ENCODE results near the gene PDPN. TPM values are rescaled to one million over a fixed set of nuclear protein-coding genes. Genes with fewer than 3 reads are reported as not detected.

Gene PDPN
- total and polyA plus RNA-seq, 2 of the 8 experiments (the other 6 are each of a cell fraction or from before 2014, with no cell fraction given) = 44.7 to 169 TPM

DNA sequence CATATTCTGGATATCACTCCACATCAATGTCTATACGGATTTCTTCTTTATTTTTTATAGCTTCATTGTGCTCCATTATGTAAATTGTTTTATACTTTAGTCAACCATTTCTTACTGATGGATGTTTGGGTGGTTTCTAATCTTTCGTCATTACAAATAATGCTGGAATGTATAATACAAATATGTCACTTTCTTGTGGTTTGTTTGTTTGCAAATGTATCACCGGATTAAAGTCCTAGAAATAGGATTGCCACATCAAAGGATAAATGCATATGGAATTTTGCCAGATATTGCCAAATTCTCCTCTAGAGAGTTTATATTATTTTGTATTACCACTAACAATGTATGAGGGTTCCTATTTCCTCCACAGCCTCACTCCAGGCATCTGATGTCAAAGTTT, 67.6 kb downstream of the PDPN start:
- no peak for DNase-seq (ENCODE audit: low read depth in 1 of 2, low spot score in 2 of 2)
- Histone ChIP-seq H3K23ac (ENCODE audit: insufficient read length) (no peak overlapping the region), H2AFZ (ENCODE audit: low read length) (no peak overlapping the region), H3K4ac (replicated peaks; ENCODE audit: insufficient read length, low read depth, low read length) (no peak overlapping the region), H2BK5ac (ENCODE audit: low read depth, low read length) (no peak overlapping the region), H3K4me2 (ENCODE audit: insufficient read depth in 1 of 2, low read depth in 2 of 2, low read length in 2 of 2) (no peak overlapping the region), H3K27me3 (replicated peaks in 1 of 4; ENCODE audit: control insufficient read depth in 3 of 4, extremely low read depth in 1 of 4, insufficient read depth in 3 of 4, low read length in 3 of 4) (no peaks in the 10 kb centered on the region), H3K27ac (ENCODE audit: low read depth, low read length) (no peak overlapping the region), H4K91ac (replicated peaks; ENCODE audit: insufficient read length, low read length) (no peak overlapping the region), H2AK5ac (ENCODE audit: low read depth, low read length) (no peak overlapping the region), H3K9ac (replicated peaks in 1 of 4; ENCODE audit: extremely low read depth in 1 of 4, low read depth in 3 of 4, low read length in 3 of 4) (no peak overlapping the region), H3K79me2 (ENCODE audit: control insufficient read depth in 1 of 2, insufficient read depth in 2 of 2, low read length in 2 of 2) (no peaks in the 10 kb centered on the region), H3K18ac (ENCODE audit: extremely low read depth, low read length) (no peak overlapping the region), H2BK12ac (ENCODE audit: low read depth, low read length) (no peak overlapping the region), H3K79me1 (ENCODE audit: low read depth, low read length) (no peaks in the 10 kb centered on the region), H3K23me2 (ENCODE audit: low read depth, low read length) (no peaks in the 10 kb centered on the region), H4K20me1 (replicated peaks in 1 of 2; ENCODE audit: control insufficient read depth in 1 of 2, insufficient read depth in 2 of 2, low read length in 2 of 2) (no peaks in the 10 kb centered on the region), H3K14ac (ENCODE audit: insufficient read length) (no peak overlapping the region), H4K5ac (ENCODE audit: insufficient read length, low read depth, low read length) (no peak overlapping the region), H4K8ac (ENCODE audit: extremely low read depth, insufficient read depth, low read length) (no peak overlapping the region), H3K9me3 (ENCODE audit: insufficient read depth in 2 of 2, low read depth in 1 of 2, low read length in 1 of 2) (peaks cover 0 to 2% of the 10 kb centered on the region in 2 experiments; a peak in 3 of 4 replicates), H2BK20ac (ENCODE audit: low read length) (no peak overlapping the region), H3K36me3 (ENCODE audit: control insufficient read depth in 2 of 4, insufficient read depth in 4 of 4, low read length in 3 of 4) (no peaks in the 10 kb centered on the region), H2BK120ac (replicated peaks; ENCODE audit: low read depth, low read length) (no peak overlapping the region), H3K4me3 (ENCODE audit: extremely low read depth in 1 of 4, insufficient read depth in 2 of 4, low read depth in 3 of 4, low read length in 4 of 4) (no peak overlapping the region), H2BK15ac (ENCODE audit: low read length) (no peak overlapping the region), H3K56ac (replicated peaks; ENCODE audit: insufficient read length, low read depth, low read length) (no peak overlapping the region), H3K4me1 (replicated peaks in 1 of 4; ENCODE audit: control insufficient read depth in 3 of 4, insufficient read depth in 4 of 4, low read length in 3 of 4) (no peaks in the 10 kb centered on the region)
- 88% methylated on average over 3 of the region's 3 CpGs; no CpG with 5 or more reads in 1 of the 2 experiments for WGBS, 2 experiments (ENCODE audit: extremely low coverage in 1 of 2, insufficient coverage in 1 of 2, insufficient read length in 1 of 2, insufficient replicate concordance in 2 of 2, low coverage in 1 of 2, low lambda C conversion rate in 2 of 2, missing lambda C conversion rate in 1 of 2)
- ChIA-PET POLR2A (ENCODE audit: partially characterized antibody) (no interaction called here), CTCF (ENCODE audit: partially characterized antibody) (no interaction called here)
- FAIRE-seq = no peak
- TF ChIP-seq, protein P1, sequence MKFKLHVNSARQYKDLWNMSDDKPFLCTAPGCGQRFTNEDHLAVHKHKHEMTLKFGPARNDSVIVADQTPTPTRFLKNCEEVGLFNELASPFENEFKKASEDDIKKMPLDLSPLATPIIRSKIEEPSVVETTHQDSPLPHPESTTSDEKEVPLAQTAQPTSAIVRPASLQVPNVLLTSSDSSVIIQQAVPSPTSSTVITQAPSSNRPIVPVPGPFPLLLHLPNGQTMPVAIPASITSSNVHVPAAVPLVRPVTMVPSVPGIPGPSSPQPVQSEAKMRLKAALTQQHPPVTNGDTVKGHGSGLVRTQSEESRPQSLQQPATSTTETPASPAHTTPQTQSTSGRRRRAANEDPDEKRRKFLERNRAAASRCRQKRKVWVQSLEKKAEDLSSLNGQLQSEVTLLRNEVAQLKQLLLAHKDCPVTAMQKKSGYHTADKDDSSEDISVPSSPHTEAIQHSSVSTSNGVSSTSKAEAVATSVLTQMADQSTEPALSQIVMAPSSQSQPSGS (IDR thresholded peaks at IDR 0.05; ENCODE audit: low read length) = no peak
- TF ChIP-seq CEBPB (IDR thresholded peaks at IDR 0.05; ENCODE audit: low read depth, low read length) = no peak
- no peak for TF ChIP-seq CREB1 (IDR thresholded peaks at IDR 0.05)
